ENCODE data around the gene CCT7.

The CCT7 gene

GRCh38 chr2:73217826-73218225 is 16.3 kb upstream of the CCT7 start:
- no peaks in the 10 kb centered on the region for H3F3A ChIP-seq (ENCODE audit: insufficient read depth)
- H2AFZ ChIP-seq (ENCODE audit: low read depth, low read length, severe bottlenecking) = no peak overlapping the region
- H3K9me3 ChIP-seq (ENCODE audit: insufficient read depth, low read length) = no peaks in the 10 kb centered on the region
- no peak for TF ChIP-seq CTCF (IDR thresholded peaks at IDR 0.05; ENCODE audit: insufficient read depth, low read length, poor library complexity, severe bottlenecking)
- TF ChIP-seq EZH2phosphoT487 (conservative IDR thresholded peaks at IDR 0.05; ENCODE audit: low read length) = no peak
- peaks cover 43% of the 10 kb centered on the region for H3K79me2 ChIP-seq (ENCODE audit: insufficient read depth, low read length)
- H3K9me2 ChIP-seq (replicated peaks; ENCODE audit: insufficient read depth, low read length) = no peaks in the 10 kb centered on the region
- H3K4me3 ChIP-seq (ENCODE audit: insufficient read depth, low read length, poor library complexity, severe bottlenecking) = no peak overlapping the region
- no peaks in the 10 kb centered on the region for H3K36me3 ChIP-seq (ENCODE audit: low read length)
- no peak overlapping the region for H3K27ac ChIP-seq (ENCODE audit: low read depth, low read length)
- H3K4me2 ChIP-seq (ENCODE audit: low read depth, low read length, poor library complexity, severe bottlenecking) = no peak overlapping the region
- no peaks in the 10 kb centered on the region for H3K27me3 ChIP-seq (ENCODE audit: low read length)
- no peaks in the 10 kb centered on the region for H4K20me1 ChIP-seq (ENCODE audit: low read depth, low read length)
- no peak overlapping the region for H3K9ac ChIP-seq (ENCODE audit: low read length)

GRCh38 chr2:73218298-73218697 is 15.8 kb upstream of the CCT7 start:
- no peaks in the 10 kb centered on the region for H3F3A ChIP-seq (ENCODE audit: insufficient read depth)
- no peaks in the 10 kb centered on the region for H3K36me3 ChIP-seq (ENCODE audit: low read length)
- no peak overlapping the region for H3K4me2 ChIP-seq (ENCODE audit: low read depth, low read length, poor library complexity, severe bottlenecking)
- no peaks in the 10 kb centered on the region for H3K27me3 ChIP-seq (ENCODE audit: low read length)
- H3K9me3 ChIP-seq (ENCODE audit: insufficient read depth, low read length) = no peaks in the 10 kb centered on the region
- H3K4me3 ChIP-seq (ENCODE audit: insufficient read depth, low read length, poor library complexity, severe bottlenecking) = no peak overlapping the region
- TF ChIP-seq EZH2phosphoT487 (conservative IDR thresholded peaks at IDR 0.05; ENCODE audit: low read length) = no peak
- no peak for TF ChIP-seq CTCF (IDR thresholded peaks at IDR 0.05; ENCODE audit: insufficient read depth, low read length, poor library complexity, severe bottlenecking)
- H3K79me2 ChIP-seq (ENCODE audit: insufficient read depth, low read length) = peaks cover 43% of the 10 kb centered on the region
- no peak overlapping the region for H3K9ac ChIP-seq (ENCODE audit: low read length)
- H4K20me1 ChIP-seq (ENCODE audit: low read depth, low read length) = no peaks in the 10 kb centered on the region
- H2AFZ ChIP-seq (ENCODE audit: low read depth, low read length, severe bottlenecking) = no peak overlapping the region
- H3K27ac ChIP-seq (ENCODE audit: low read depth, low read length) = no peak overlapping the region
- no peaks in the 10 kb centered on the region for H3K9me2 ChIP-seq (replicated peaks; ENCODE audit: insufficient read depth, low read length)

DNA sequence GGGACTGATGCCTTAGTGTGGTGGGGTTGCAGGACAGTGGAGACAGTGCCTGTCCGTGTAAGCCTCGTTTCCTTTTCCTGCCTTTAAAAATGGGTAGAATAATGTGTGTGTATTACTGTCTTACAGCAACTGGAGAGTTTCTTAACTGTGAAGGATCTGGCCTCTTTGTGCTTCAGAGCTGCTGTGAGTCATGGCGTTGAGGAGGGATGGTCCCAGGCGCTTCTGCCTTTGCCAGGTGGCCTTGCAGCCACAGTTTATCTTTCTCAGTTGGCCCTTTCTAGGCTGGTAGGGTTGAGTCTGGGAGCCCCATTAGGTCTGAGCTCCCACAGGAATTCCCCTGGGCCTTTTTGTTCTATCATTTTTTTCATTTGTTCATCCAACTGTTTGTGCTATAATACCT is 10.3 kb upstream of the CCT7 start:
- Histone ChIP-seq H3K27ac (ENCODE audit: low read depth, low read length) (no peak overlapping the region), H3K27me3 (ENCODE audit: low read length) (no peaks in the 10 kb centered on the region), H3K79me2 (ENCODE audit: insufficient read depth, low read length) (no peaks in the 10 kb centered on the region), H3K9me2 (replicated peaks; ENCODE audit: insufficient read depth, low read length) (no peaks in the 10 kb centered on the region), H4K20me1 (ENCODE audit: low read depth, low read length) (no peaks in the 10 kb centered on the region), H3K4me3 (ENCODE audit: insufficient read depth, low read length, poor library complexity, severe bottlenecking) (no peak overlapping the region), H3K36me3 (ENCODE audit: low read length) (no peaks in the 10 kb centered on the region), H3K9ac (ENCODE audit: low read length) (no peak overlapping the region), H3K9me3 (ENCODE audit: insufficient read depth, low read length) (no peaks in the 10 kb centered on the region), H3K4me2 (ENCODE audit: low read depth, low read length, poor library complexity, severe bottlenecking) (no peak overlapping the region), H3F3A (ENCODE audit: insufficient read depth) (no peaks in the 10 kb centered on the region), H2AFZ (ENCODE audit: low read depth, low read length, severe bottlenecking) (no peak overlapping the region)
- no peak for TF ChIP-seq EZH2phosphoT487 (conservative IDR thresholded peaks at IDR 0.05; ENCODE audit: low read length)
- no peak for TF ChIP-seq CTCF (IDR thresholded peaks at IDR 0.05; ENCODE audit: insufficient read depth, low read length, poor library complexity, severe bottlenecking)

Measured in SU-DHL-6 (cell line).